Vagina (tissue), 2 donors: ENCODE data around the gene BRK1. TPM values are rescaled to one million over a fixed set of nuclear protein-coding genes. Genes with fewer than 3 reads are reported as not detected.
A peak's percentile ranks its signal among the peaks of the same experiment; 100 is the strongest.

Experiments used
- DNase-seq, 2 donors: peaks; one replicate each; pipeline ENCODE4 v3.0.0-alpha.2; 2017; ENCODE audit errors: extremely low spot score in 2 of 2
- H3K27ac ChIP-seq: fragments of 200-600 bp; sonication (generic); one replicate; pipeline ENCODE4 v1.5.1; 2019
- H3K27me3 ChIP-seq: fragments of 200-600 bp; sonication (generic); one replicate; pipeline ENCODE4 v1.5.1; 2019
- H3K36me3 ChIP-seq, 2 donors: fragments of 200-600 bp; sonication (generic); one replicate each; pipeline ENCODE4 v1.5.1; 2017 to 2019
- H3K4me1 ChIP-seq: fragments of 200-600 bp; sonication (generic); one replicate; pipeline ENCODE4 v1.5.1; 2019
- H3K4me3 ChIP-seq, 2 donors: fragments of 200-600 bp; sonication (generic); 1 replicate in 1 of 2; 2 replicates in 1 of 2; pipeline ENCODE4 v1.5.1; 2016 to 2019
- H3K9me3 ChIP-seq: fragments of 200-600 bp; sonication (generic); one replicate; pipeline ENCODE4 v1.5.1; 2019
- CTCF ChIP-seq, 3 experiments: fragments of 450-650 bp in 2 of 3; fragments of 200-600 bp in 1 of 3; sonication (generic) in 1 of 3; IDR thresholded peaks; one replicate each; pipeline ENCODE4 v1.5.1; 2017 to 2019; ENCODE audit warnings: antibody characterized with exemption in 3 of 3, mild to moderate bottlenecking in 2 of 3, moderate library complexity in 2 of 3
- POLR2A ChIP-seq, 2 donors: fragments of 450-650 bp; IDR thresholded peaks; one replicate each; pipeline ENCODE4 v1.6.1; 2017; ENCODE audit warnings: antibody characterized with exemption in 2 of 2, mild to moderate bottlenecking in 2 of 2, moderate library complexity in 2 of 2
- POLR2AphosphoS5 ChIP-seq, 2 donors: sonication (generic); formaldehyde crosslinking; IDR thresholded peaks; one replicate each; pipeline ENCODE4 v1.9.0; 2017; ENCODE audit warnings: antibody characterized with exemption in 2 of 2, mild to moderate bottlenecking in 2 of 2, low read depth in 1 of 2; ENCODE audit not compliant: insufficient read depth in 1 of 2
- intact Hi-C: fragments of 100-400 bp; cut with DNase I; formaldehyde crosslinking; loops from one replicate; pipeline ENCODE4 v1.15.1; 2023
- total RNA-seq: library from RNA; depleted of rRNA; stranded (reverse); fragments of >200 nt; gene quantifications from one replicate; pipeline ENCODE4 v1.2.3, GENCODE V29; 2016

Gene BRK1
- total RNA-seq, 1 donor from 2014 or later, result 94.5 TPM

DNA sequence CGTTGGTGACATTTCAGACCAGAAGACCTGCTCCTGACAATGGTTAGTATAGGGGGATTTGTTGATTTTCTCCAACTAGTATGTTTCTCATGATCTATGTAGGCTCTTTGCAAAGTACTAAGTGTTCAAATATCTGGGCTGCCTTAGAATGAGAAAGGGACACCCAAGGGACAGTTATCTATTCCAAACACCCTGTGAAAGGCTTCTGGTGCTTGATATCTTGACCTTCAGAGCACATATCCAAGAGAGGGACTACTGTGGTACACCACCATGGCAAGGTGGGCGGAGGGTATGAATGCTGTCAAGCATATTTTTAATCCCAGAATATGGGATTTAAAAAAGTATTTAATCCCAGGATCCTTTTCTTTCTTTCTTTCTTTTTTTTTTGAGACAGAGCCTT is 8.6 kb upstream of the BRK1 start:
- H3K4me1 ChIP-seq, result no peaks in the 10 kb centered on the region
- H3K9me3 ChIP-seq, result no peaks in the 10 kb centered on the region
- TF ChIP-seq CTCF (IDR thresholded peaks at IDR 0.05) (no peak), POLR2AphosphoS5 (IDR thresholded peaks at IDR 0.05; ENCODE audit: insufficient read depth in 1 of 2, low read depth in 1 of 2) (no peak), POLR2A (IDR thresholded peaks at IDR 0.05) (no peak)
- no peaks in the 10 kb centered on the region for H3K36me3 ChIP-seq
- intact Hi-C loops, result no loop called here
- H3K27me3 ChIP-seq, result no peaks in the 10 kb centered on the region
- no peak overlapping the region for H3K4me3 ChIP-seq
- DNase-seq, result no peak
- H3K27ac ChIP-seq, result no peak overlapping the region

DNA sequence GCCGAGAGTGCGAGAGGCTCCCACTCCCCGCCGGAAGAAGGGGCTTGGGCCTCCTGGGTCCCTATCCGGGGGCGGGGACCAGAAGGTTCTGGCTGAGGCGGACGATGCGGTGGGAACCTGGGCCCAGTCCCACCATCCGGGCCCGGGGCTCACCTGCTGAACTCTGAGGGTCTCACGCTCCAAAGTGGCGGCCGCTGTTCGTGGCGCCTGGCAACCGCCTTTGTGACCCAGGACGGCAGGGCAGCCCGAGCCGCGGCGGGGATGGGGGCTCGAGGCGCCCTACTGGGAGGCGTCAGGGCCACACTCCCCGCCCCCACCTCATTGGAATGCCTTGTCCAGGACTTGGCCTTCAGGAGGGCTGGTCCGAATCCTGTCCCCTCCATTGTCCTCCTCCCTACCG is 7.4 kb upstream of the BRK1 start, which contains the start of gene FANCD2OS:
Gene FANCD2OS, minus strand, starts transcription at position 165 of the 400 bp plus-strand sequence. CDS start 3,481 bp downstream, outside the sequence.
- Histone ChIP-seq H3K27me3 (no peaks in the 10 kb centered on the region), H3K27ac (no peak within 1 kb of the TSS), H3K4me3 (no peak within 1 kb of the TSS), H3K36me3 (no peaks in the 10 kb centered on the region), H3K9me3 (no peaks in the 10 kb centered on the region), H3K4me1 (no peaks in the 10 kb centered on the region)
- no peak for TF ChIP-seq CTCF (IDR thresholded peaks at IDR 0.05)
- no peak for TF ChIP-seq POLR2A (IDR thresholded peaks at IDR 0.05)
- no peak for TF ChIP-seq POLR2AphosphoS5 (IDR thresholded peaks at IDR 0.05; ENCODE audit: insufficient read depth in 1 of 2, low read depth in 1 of 2)
- intact Hi-C loops, result no loop called here
- no peak for DNase-seq

DNA sequence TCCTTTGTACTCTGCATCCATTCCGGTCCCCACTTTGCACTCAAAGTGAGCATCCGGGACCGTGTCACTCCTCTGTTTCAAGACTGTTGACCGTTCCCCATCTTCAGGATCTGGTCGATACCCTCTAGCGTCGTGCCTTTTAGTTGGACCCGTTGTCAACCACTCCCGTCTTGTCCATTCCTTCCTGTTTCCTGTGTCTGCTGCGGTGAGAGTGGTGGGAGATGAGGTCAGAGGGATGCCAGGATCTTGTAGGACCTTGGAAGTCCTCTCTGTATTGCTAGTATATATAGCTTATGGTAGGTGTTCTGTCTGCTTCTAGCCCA is 624 bp downstream of the BRK1 start:
- no peak for DNase-seq
- Histone ChIP-seq H3K4me1 (peaks cover 33% of the 10 kb centered on the region), H3K27ac (peak overlapping the region; percentile 80), H3K27me3 (no peaks in the 10 kb centered on the region), H3K4me3 (peak overlapping the region; percentile 76 to 94), H3K36me3 (no peaks in the 10 kb centered on the region), H3K9me3 (no peaks in the 10 kb centered on the region)
- no peak for TF ChIP-seq POLR2AphosphoS5 (IDR thresholded peaks at IDR 0.05; ENCODE audit: insufficient read depth in 1 of 2, low read depth in 1 of 2)
- TF ChIP-seq POLR2A (IDR thresholded peaks at IDR 0.05), result no peak
- TF ChIP-seq CTCF (IDR thresholded peaks at IDR 0.05), result no peak
- intact Hi-C loops, result loop anchor here (10.0 kb wide), 1 partner anchor 91 kb away; the partner anchor contains the start of gene FANCD2

GRCh38 chr3:10116928-10117327 is 1.5 kb downstream of the BRK1 start:
- Histone ChIP-seq H3K27ac (no peak overlapping the region), H3K4me1 (peaks cover 33% of the 10 kb centered on the region), H3K36me3 (no peaks in the 10 kb centered on the region), H3K4me3 (peak overlapping the region in 1 of 2 donors; percentile 94), H3K9me3 (no peaks in the 10 kb centered on the region), H3K27me3 (no peaks in the 10 kb centered on the region)
- DNase-seq, result no peak
- intact Hi-C loops, result loop anchor here (1.0 to 10.0 kb wide), 2 partner anchors 9 to 92 kb away; partner anchors contain the start of gene FANCD2
- TF ChIP-seq POLR2AphosphoS5 (IDR thresholded peaks at IDR 0.05; ENCODE audit: insufficient read depth in 1 of 2, low read depth in 1 of 2), result no peak
- TF ChIP-seq CTCF (IDR thresholded peaks at IDR 0.05), result no peak
- no peak for TF ChIP-seq POLR2A (IDR thresholded peaks at IDR 0.05)

- no peaks in the 10 kb centered on the region for H3K27me3 ChIP-seq
- intact Hi-C loops, result loop anchor here (10.0 kb wide), 1 partner anchor 95 kb away; the partner anchor contains the start of gene FANCD2
Measured at GRCh38 chr3:10119376-10119775, 3.9 kb downstream of the BRK1 start.

More at GRCh38 chr3:10119376-10119775, 3.9 kb downstream of the BRK1 start:
- no peak for DNase-seq
- Histone ChIP-seq H3K36me3 (no peaks in the 10 kb centered on the region), H3K27ac (no peak overlapping the region), H3K4me3 (no peak overlapping the region), H3K9me3 (no peaks in the 10 kb centered on the region), H3K4me1 (peaks cover 33% of the 10 kb centered on the region)
- TF ChIP-seq POLR2A (IDR thresholded peaks at IDR 0.05) (no peak), POLR2AphosphoS5 (IDR thresholded peaks at IDR 0.05; ENCODE audit: insufficient read depth in 1 of 2, low read depth in 1 of 2) (no peak), CTCF (IDR thresholded peaks at IDR 0.05) (no peak)
